OCI-M2 (cell line): ENCODE data around the gene DEAF1.
"Not testable (repeated sequence)": the region's sequence is repeated elsewhere in the genome, so short reads cannot be mapped to it uniquely, and the experiment has no call there.

Source experiments
- DNase-seq: peaks from one replicate; lab custom pipeline; 2025; ENCODE audit not compliant: unreplicated experiment; lab: John Stamatoyannopoulos, UW

Gene DEAF1

DNA sequence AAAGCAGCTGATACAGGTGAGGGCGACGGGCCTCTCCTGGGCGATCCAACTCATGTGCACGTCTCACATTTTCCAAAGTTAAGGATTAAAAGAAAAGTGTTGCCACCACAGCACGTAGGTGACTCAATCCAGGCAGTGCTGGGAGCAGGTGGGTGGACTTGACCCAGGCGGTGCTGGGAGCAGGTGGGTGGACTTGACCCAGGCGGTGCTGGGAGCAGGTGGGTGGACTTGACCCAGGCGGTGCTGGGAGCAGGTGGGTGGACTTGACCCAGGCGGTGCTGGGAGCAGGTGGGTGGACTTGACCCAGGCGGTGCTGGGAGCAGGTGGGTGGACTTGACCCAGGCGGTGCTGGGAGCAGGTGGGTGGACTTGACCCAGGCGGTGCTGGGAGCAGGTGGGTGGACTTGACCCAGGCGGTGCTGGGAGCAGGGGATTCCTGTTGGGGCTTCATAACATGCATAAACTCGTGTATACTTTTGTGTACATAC, 47.3 kb downstream of the DEAF1 start:
- DNase-seq: not testable (repeated sequence)

DNA sequence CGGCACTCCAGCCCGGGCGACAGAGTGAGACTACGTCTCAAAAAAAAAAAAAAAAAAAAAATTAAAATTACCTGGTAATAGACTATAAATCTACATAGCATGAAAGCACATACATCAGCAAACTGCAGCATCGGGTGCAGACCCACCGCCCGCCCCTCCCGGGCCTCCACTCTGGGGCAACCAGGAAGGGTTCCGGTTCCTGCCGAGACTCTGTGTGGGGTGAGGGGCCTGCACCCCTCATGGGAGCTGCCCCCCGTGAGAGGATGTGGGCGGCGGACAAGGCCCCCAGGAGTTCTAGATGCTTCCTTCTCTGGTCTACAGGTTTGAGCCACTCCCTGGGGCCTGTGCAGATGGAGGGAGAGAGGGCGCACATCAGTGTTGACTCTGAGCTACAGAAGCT, 48.8 kb downstream of the DEAF1 start:
- DNase-seq: no peak

DNA sequence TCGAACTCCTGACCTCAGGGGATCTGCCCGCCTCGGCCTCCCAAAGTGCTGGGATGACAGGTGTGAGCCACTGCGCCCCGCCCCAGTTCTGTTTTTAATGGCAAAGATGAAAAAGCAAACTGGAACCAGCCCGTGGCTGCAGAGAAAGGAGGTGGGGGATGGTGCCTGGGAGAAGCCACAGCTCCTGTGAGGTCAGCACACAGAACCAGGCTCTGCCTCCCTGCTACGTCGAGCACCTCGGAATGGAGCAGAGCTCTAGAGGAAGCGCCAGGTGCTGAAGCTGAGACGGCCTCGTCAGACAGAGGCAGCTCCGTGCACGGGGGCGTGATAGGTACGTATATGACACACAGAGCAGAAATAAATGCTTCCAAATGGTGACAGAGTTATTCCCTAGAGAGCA, 49.5 kb downstream of the DEAF1 start:
- no peak for DNase-seq

DNA sequence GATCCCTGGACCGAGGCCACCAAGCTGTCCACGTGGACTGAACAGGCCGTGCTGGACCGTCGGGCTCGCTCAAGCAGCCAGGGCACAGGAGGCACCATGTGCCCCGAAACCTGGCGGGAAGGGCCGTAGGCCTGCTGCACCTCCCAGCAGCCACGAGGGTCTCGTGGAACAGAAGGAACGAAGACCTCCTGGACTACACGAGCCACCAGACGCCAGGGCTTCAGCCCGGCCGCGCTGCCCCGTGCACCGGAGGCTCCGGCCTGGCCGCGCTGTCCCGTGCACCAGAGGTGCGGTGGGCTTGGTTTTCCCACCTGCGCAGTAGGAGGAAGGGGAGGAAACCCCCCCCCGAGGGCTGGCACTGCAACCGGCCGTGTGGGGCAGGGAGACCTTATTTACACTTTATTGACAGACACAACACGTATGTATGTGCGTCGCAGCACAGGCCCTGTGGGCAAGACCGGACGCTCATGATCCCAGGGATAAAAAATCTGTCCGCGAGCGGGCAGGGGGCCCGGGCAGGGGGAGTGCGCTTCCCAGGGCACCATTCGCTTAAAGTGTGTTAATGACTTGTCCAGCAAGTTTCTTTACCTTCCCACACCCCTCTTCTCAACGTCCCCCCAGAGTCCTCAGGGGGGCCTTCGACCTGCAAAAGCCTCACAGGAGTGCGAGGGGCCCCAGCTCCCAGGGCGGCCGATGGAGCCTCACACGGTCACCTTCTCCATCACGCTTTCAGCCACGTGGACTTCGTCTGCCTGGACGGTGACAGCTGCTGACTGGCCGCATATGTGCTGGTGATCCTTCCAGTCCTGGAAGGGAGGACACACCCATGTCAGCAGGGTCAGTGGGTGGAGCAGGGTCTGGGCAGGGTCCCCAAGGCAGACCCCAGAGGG, 50.9 kb downstream of the DEAF1 start:
- DNase-seq: no peak

DNA sequence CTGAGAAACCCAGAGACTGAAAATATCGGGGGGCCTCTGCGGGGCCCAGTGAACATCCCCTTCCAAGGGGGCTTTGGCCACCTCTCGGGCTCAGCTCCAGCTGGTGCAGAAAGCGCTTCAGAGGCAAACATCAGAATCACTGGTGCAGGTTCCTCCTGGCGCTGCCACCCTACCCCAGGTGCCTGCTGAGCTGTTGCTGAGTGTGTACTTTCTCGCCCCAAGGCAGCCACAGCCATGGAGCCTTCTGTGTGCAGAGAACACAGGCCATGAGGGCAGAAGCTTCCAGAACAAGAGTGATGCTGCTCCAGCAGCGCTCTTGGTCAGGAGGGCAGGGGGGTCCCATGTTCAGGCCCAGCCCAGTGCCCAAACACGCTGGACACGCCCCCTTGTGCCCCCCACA, 51.7 kb downstream of the DEAF1 start:
- DNase-seq: no peak

DNA sequence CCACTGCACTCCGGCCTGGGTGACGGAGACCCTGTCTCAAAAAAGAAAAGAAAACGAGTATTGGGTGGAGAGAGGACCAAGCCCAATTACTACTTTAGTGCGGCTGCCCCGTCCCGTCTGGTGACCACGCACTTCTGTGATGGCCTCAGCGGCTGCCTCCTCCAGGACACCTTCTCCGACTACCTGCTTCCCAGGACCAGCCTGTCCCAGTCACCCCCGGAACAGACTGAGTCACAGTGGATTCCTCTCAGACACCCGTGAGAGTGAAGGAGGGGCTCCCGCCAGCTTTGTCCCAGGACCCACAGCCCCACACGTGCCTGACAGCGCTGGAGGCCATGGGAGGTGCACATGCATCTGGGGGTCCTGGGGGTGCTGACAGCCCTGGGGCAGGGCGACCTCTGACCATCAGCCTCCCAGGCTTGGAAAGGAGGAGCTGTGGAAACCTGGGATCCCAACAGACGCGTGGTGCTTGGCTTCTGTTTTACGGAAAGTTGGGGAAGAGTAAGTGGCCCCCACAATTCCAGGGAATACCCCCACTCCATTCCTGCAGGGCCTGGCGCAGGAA, 53.1 kb downstream of the DEAF1 start:
- DNase-seq: no peak

DNA sequence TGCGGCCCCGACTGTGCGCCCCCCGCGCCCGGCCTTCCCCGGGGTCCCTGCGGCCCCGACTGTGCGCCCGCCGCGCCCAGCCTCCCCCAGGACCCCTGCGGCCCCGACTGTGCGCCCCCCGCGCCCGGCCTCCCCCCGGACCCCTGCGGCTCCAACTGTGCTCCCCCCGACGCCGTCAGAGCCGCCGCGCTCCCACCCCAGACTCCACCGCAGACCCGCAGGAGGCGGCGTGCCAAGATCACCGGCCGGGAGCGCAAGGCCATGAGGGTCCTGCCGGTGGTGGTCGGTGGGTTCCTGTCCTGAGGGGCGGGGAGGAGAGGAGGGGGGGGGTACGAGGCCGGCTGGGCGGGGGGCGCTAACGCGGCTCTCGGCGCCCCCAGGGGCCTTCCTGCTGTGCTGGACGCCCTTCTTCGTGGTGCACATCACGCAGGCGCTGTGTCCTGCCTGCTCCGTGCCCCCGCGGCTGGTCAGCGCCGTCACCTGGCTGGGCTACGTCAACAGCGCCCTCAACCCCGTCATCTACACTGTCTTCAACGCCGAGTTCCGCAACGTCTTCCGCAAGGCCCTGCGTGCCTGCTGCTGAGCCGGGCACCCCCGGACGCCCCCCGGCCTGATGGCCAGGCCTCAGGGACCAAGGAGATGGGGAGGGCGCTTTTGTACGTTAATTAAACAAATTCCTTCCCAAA, 54.9 kb downstream of the DEAF1 start:
- no peak for DNase-seq

DNA sequence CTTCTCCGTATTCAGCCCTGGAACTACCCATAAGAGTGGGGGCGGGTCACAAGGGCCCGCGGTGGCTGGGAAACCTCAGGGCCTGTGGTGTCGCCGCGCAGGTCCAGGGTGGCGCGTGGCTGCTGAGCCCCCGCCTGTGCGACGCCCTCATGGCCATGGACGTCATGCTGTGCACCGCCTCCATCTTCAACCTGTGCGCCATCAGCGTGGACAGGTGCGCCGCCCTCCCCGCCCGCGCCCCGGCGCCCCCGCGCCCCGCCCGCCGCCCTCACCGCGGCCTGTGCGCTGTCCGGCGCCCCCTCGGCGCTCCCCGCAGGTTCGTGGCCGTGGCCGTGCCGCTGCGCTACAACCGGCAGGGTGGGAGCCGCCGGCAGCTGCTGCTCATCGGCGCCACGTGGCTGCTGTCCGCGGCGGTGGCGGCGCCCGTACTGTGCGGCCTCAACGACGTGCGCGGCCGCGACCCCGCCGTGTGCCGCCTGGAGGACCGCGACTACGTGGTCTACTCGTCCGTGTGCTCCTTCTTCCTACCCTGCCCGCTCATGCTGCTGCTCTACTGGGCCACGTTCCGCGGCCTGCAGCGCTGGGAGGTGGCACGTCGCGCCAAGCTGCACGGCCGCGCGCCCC, 55.6 kb downstream of the DEAF1 start:
- no peak for DNase-seq

DNA sequence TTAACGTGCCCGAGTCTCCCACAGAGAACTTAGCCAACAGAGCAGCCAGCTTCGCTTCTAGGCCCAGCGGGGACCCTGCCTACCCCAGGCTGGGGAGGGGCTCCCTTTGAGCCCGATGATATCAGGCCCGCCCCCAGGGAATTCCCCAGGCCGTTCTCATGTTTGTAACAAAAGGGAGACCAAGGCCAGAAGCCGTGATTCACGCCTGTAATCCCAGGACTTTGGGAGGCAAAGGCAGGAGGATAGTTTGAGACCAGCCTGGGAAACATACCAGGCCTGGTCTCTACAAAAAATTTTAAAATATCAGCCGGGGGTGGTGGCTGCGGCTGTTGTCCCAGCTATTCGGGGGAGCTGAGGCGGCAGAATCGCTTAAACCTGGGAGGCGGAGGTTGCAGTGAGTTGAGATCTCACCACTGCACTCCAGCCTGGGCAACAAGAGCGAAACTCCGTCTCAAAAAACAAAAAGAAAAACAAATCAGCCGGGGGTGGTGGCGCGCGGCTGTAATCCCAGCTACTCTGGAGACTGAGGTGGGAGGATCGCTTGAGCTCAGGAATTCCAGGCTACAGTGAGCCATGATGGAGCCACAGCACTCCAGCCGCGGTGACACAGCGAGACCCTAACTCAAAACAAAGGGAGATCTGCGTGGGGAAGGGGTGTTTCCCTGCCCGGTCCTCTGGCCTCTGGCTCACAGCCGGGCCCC, 56.2 kb downstream of the DEAF1 start:
- DNase-seq: no peak

DNA sequence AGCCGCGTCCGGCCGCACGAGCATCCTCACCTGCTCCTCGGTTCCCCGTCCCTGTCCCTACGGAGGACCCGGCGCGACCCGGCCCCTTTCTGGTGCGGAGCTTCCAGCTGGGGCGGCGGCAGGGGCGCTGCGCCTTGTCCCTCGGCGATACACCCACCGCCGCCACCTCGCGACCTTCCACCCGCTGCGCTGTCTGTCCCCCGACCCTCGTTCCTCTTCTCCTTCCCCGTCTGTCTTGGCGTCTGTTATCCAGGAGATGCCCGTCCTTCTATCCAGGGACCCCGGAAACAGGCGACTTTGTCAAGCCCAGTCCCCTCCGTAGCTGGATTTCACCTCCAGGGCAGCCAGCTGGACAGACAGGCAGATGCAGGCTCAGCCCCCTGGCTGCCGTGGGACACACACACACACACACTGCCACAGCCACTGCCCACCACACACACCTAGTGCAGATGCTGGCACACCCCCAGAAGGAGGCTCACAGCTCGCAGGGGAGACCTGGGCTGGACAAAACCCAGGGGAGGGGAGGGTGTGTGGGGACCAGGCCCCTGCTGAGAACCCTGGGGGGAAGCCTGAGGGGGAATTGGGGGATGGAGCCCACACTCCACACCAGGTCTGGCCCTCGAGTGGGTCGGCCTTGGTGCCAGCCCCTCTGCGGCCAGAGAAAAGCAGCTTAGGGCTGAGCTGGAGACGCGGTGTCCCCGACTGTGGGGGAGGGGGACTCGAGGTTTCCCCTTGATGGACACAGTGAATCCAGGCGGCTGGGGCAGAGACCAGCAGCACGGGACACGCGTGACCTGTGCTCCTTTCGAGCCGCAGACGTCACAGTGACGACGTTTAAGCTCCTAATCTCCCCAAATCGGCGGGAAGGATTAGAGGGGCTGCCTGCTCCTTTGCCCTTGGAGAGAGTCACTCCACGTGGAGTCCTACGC, 57.2 kb downstream of the DEAF1 start:
- DNase-seq: no peak

DNA sequence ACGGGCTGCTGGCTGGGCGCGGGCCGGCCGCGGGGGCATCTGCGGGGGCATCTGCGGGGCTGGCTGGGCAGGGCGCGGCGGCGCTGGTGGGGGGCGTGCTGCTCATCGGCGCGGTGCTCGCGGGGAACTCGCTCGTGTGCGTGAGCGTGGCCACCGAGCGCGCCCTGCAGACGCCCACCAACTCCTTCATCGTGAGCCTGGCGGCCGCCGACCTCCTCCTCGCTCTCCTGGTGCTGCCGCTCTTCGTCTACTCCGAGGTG, 57.8 kb downstream of the DEAF1 start:
- no peak for DNase-seq

DNA sequence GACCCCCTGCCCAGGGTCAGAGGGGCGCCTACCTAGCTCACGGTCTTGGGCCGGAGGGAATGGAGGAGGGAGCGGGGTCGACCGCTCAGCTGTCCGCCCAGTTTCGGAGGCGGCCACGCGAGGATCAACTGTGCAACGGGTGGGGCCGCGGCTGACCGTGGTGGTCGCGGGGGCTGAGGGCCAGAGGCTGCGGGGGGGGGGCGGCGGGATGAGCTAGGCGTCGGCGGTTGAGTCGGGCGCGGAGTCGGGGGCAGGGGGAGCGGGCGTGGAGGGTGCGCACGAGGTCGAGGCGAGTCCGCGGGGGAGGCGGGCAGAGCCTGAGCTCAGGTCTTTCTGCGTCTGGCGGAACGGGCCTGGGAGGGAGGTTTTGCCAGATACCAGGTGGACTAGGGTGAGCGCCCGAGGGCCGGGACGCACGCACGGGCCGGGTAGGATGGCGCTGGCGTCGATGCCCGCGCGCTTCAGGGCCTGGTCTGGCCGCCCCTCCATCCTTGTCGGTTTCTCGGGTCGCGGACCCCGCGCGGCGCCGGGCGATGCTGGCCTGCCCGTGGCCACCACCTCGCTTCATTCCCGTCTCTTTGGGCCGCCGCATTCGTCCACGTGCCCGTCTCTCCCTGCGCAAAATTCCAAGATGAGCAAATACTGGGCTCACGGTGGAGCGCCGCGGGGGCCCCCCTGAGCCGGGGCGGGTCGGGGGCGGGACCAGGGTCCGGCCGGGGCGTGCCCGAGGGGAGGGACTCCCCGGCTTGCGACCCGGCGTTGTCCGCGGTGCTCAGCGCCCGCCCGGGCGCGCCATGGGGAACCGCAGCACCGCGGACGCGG, 58.3 kb downstream of the DEAF1 start, which contains the start of gene DRD4:
Gene DRD4 (plus strand): TSS at position 759 of the 822 bp plus-strand sequence. CDS start 36 bp downstream, at position 795.
- no peak for DNase-seq

DNA sequence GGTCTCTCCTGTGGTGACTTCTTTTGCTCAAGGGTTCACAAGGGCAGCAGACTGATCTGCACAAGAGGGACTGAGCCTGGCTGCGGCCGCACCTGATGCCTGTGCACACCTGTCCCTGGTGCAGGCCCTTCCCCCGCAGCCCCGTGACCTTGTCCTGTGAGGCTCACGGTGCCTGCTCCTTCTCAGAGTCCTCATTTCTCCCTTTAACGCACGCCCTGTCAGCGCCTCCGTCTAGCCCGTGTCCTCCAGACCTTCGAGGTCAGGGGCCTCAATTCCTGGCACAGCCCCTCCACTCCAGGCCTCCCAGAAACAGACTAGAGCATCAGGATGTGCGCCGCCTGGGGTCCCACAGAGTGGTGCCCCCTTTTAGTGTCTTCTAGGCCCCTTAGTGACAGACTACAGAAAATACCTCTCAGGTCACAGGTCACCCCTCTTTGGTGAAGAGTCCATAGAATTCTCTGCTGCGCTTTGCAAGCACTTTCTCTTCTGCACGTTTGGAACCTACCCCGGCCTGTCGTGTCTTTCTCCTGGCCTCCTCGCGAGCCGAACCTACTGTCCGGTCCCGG, 59.0 kb downstream of the DEAF1 start:
- no peak for DNase-seq

DNA sequence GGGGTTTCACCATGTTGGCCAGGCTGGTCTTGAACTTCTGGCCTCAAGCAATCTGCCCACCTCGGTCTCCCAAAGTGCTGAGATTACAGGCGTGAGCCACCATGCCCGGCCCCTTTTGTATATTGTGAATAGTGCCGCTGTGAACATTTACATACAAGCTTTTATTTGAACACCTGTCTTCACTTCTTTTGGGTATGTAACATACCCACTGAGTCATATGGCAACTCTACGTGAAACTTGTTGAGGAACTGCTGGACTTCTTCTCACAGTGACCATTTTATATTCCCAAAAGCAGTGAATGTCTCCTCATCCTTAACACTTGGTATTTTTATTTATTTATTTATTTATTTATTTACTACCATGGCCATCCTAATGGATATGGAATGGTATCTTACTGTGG, 64.2 kb downstream of the DEAF1 start:
- DNase-seq: no peak

DNA sequence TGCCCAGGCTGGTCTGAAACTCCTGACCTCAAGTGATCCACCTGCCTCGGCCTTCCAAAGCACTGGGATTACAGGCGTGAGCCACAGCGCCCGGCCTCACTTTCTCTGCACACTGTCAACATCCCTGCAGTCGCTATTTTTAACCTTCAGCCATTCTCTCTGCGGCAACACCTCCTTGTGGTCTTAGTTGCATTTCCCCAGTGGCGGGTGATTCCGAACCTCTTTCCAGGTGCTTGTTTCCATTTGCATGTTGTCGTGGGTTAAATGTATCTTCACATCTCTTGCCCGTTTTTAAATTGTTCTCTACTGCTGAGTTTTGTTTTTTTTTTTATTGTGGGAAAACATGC, 65.8 kb downstream of the DEAF1 start:
- no peak for DNase-seq

DNA sequence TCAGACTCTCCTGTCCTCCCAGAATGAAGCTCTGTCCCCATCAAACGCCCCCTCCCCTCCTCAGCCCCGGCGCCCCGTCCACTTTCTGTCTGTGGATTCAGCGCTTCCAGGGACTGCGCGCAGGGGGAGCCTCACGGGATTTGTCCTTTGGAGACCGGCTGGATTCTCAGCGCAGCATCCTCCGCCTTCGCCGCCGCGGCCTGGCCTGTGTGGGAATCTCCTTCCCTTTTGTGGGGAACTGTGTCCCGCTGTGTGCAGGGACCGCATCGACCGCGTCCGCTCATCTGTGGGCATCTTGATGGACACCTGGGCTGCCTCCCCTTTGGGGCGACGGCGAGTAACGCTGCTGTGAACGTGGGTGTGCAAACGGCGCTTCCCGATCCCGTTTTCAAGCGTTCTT, 67.0 kb downstream of the DEAF1 start:
- DNase-seq: no peak

DNA sequence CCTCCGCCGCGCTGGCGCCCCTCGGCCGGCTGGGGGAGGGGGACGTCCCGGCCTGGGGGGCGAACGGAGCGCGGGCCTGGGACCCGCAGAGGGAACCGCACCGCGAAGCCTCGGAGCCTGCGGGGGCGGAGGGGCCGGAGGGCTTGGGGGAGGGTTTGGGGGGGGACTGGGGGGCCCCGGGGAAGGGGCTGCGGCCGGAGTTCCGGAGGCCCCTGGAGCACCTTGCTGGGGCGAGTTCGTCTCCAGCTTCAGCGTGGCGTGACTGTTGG, 67.8 kb downstream of the DEAF1 start:
- DNase-seq: no peak

DNA sequence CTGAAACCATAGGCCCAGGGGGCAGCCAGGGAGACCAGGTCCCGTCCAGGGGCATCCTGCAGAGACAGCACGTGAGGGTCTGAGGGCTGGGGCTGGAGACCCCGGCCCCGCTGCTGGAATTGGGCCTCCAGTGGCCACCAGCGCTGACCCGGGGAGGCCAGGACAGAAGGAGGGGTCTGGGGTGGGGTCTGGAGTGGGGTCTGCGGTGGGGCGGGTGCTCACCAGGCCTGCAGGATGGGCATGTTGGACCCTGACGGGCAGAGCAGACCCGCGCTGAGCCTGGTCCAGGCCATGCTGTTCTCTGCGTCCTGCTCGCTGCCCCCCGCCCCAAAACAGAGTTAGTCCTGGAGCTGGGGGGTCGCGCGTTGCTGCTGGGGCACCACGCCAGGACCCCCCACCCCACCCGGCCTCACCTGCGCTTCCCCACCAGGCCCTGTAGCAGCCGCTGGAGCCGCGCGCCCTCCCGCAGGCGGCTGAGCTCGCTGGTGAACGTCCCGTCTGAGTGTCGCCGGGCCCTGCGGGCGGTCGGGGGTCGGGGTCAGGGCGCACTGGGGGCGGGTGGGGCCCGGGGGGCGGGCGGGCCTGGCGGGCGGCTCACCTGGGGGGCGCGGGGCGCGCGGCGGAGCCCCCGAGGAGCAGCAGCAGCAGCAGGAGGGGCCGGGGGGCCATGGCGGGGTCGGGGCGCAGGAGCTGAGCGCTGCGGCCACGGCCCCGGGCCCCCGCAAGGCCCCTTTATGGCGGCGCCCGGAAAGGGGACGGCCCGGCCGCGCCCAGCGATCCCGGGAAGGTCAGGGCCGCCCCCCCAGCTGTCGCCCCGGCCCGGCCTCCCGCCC, 68.3 kb downstream of the DEAF1 start, which contains the start of gene SCT:
Gene SCT (minus strand): TSS at position 707 of the 833 bp plus-strand sequence. CDS start 38 bp downstream, at position 669.
- DNase-seq: no peak
